Measurements from ENCODE around the gene RING1. TPM values are rescaled to one million over a fixed set of nuclear protein-coding genes. Genes with fewer than 3 reads are reported as not detected.

Gene RING1
- total RNA-seq, 1 donor from 2014 or later = 30.8 TPM

- Histone ChIP-seq H3K79me2 (ENCODE audit: insufficient read depth, low read length) (no peaks in the 10 kb centered on the region), H4K20me1 (ENCODE audit: insufficient read depth, low read length) (peaks cover 3% of the 10 kb centered on the region), H3K27ac (ENCODE audit: low read depth, low read length) (peak overlapping the region; percentile 83), H3K4me2 (ENCODE audit: low read length) (peak overlapping the region; percentile 99), H3K36me3 (ENCODE audit: insufficient read depth, low read length) (peaks cover 6% of the 10 kb centered on the region), H3K9me3 (ENCODE audit: insufficient read depth, low read depth, low read length) (no peaks in the 10 kb centered on the region), H3K27me3 (ENCODE audit: insufficient read depth, low read length) (no peaks in the 10 kb centered on the region), H3K4me1 (ENCODE audit: insufficient read depth, low read length) (peaks cover 31% of the 10 kb centered on the region), H3K4me3 (ENCODE audit: insufficient read depth, low read depth, low read length) (peak overlapping the region; percentile 64), H2AFZ (ENCODE audit: low read depth, low read length) (peak overlapping the region; percentile 83), H3K9ac (ENCODE audit: low read length) (peak overlapping the region; percentile 88)
- Mint-ChIP-seq H3K27ac (ENCODE audit: unreplicated experiment) (peak overlapping the region; percentile 89), H3K36me3 (ENCODE audit: low read depth, unreplicated experiment) (peaks cover 8% of the 10 kb centered on the region), H3K4me3 (ENCODE audit: unreplicated experiment) (peak overlapping the region; percentile 84), H3K9me3 (ENCODE audit: unreplicated experiment) (peaks cover 4% of the 10 kb centered on the region), H3K4me1 (ENCODE audit: low read depth, unreplicated experiment) (peaks cover 26% of the 10 kb centered on the region), H3K27me3 (ENCODE audit: low read depth, unreplicated experiment) (peaks cover 3% of the 10 kb centered on the region)
- TF ChIP-seq EZH2 (IDR thresholded peaks at IDR 0.05; ENCODE audit: insufficient read depth, low read length) (no peak), CTCF (IDR thresholded peaks at IDR 0.05; ENCODE audit: insufficient read depth, low read depth, low read length) (no peak)
- DNase-seq (ENCODE audit: low read depth) (peak; percentile 76), FAIRE-seq (peak; percentile 34)
These were observed 41.7 kb downstream of the RING1 start for GRCh38 chr6:33249732-33250630.

DNA sequence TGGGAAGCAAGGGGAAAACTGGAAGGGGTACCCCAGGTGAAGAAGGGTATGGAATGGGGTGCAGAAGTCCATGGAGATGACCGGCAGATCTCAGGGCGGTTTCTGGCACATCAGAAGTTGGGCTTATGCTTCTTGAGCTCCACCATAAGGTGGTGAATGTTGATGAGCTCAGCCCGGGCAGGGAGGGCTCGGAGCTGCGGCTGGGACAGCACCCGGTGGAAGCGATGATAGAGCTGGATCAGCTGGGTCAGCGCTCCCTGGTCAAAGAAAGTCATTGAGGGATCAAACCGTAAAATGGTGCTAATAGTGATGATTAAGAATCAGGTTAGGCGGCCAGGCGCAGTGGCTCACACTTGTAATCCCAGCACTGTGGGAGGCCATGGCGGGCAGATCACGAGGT lies 42.4 kb downstream of the RING1 start:
- Histone ChIP-seq H3K9me3 (ENCODE audit: insufficient read depth, low read depth, low read length) (no peaks in the 10 kb centered on the region), H3K4me2 (ENCODE audit: low read length) (peak overlapping the region; percentile 99), H3K9ac (ENCODE audit: low read length) (peak overlapping the region; percentile 36), H3K79me2 (ENCODE audit: insufficient read depth, low read length) (no peaks in the 10 kb centered on the region), H3K4me3 (ENCODE audit: insufficient read depth, low read depth, low read length) (no peak overlapping the region), H4K20me1 (ENCODE audit: insufficient read depth, low read length) (peaks cover 3% of the 10 kb centered on the region), H3K27ac (ENCODE audit: low read depth, low read length) (peak overlapping the region; percentile 59), H3K36me3 (ENCODE audit: insufficient read depth, low read length) (peaks cover 6% of the 10 kb centered on the region), H2AFZ (ENCODE audit: low read depth, low read length) (no peak overlapping the region), H3K4me1 (ENCODE audit: insufficient read depth, low read length) (peaks cover 31% of the 10 kb centered on the region), H3K27me3 (ENCODE audit: insufficient read depth, low read length) (no peaks in the 10 kb centered on the region)
- Mint-ChIP-seq H3K36me3 (ENCODE audit: low read depth, unreplicated experiment) (peaks cover 8% of the 10 kb centered on the region), H3K27me3 (ENCODE audit: low read depth, unreplicated experiment) (peaks cover 3% of the 10 kb centered on the region), H3K9me3 (ENCODE audit: unreplicated experiment) (peaks cover 4% of the 10 kb centered on the region), H3K4me1 (ENCODE audit: low read depth, unreplicated experiment) (peaks cover 26% of the 10 kb centered on the region), H3K4me3 (ENCODE audit: unreplicated experiment) (peak overlapping the region; percentile 84), H3K27ac (ENCODE audit: unreplicated experiment) (peak overlapping the region; percentile 89)
- FAIRE-seq = no peak
- no peak for DNase-seq (ENCODE audit: low read depth)
- no peak for TF ChIP-seq EZH2 (IDR thresholded peaks at IDR 0.05; ENCODE audit: insufficient read depth, low read length)
- no peak for TF ChIP-seq CTCF (IDR thresholded peaks at IDR 0.05; ENCODE audit: insufficient read depth, low read depth, low read length)

Data from astrocyte (in vitro differentiated cells and primary cell).